ENCODE measurements around the gene PRX.

PRX gene

GRCh38 chr19:40398417-40399131 lies 14.6 kb downstream of the PRX start:
- no peaks in the 10 kb centered on the region for H3K9me3 ChIP-seq (ENCODE audit: control insufficient read depth in 2 of 2, low read length in 2 of 2)
- H3K4me1 ChIP-seq (ENCODE audit: control insufficient read depth in 2 of 2, insufficient read depth in 2 of 2, low read length in 2 of 2), result peaks cover 0 to 4% of the 10 kb centered on the region in 2 donors
- H3K27me3 ChIP-seq (ENCODE audit: control insufficient read depth in 2 of 2, insufficient read depth in 2 of 2, low read length in 2 of 2), result no peaks in the 10 kb centered on the region
- no peak overlapping the region for H3K27ac ChIP-seq (ENCODE audit: low read depth in 2 of 2, low read length in 2 of 2)
- no peak overlapping the region for H3K4me3 ChIP-seq (ENCODE audit: low read length in 2 of 2)
- H3K9ac ChIP-seq (ENCODE audit: low read depth in 1 of 2, low read length in 2 of 2), result no peak overlapping the region
- no peaks in the 10 kb centered on the region for H3K36me3 ChIP-seq (ENCODE audit: control insufficient read depth in 2 of 2, insufficient read depth in 2 of 2, low read length in 2 of 2)

GRCh38 chr19:40397568-40397906 lies 15.6 kb downstream of the PRX start:
- Histone ChIP-seq H3K27ac (ENCODE audit: low read depth in 2 of 2, low read length in 2 of 2) (no peak overlapping the region), H3K27me3 (ENCODE audit: control insufficient read depth in 2 of 2, insufficient read depth in 2 of 2, low read length in 2 of 2) (no peaks in the 10 kb centered on the region), H3K4me3 (ENCODE audit: low read length in 2 of 2) (no peak overlapping the region), H3K4me1 (ENCODE audit: control insufficient read depth in 2 of 2, insufficient read depth in 2 of 2, low read length in 2 of 2) (peaks cover 0 to 4% of the 10 kb centered on the region in 2 donors), H3K9me3 (ENCODE audit: control insufficient read depth in 2 of 2, low read length in 2 of 2) (no peaks in the 10 kb centered on the region), H3K9ac (ENCODE audit: low read depth in 1 of 2, low read length in 2 of 2) (no peak overlapping the region), H3K36me3 (ENCODE audit: control insufficient read depth in 2 of 2, insufficient read depth in 2 of 2, low read length in 2 of 2) (no peaks in the 10 kb centered on the region)

GRCh38 chr19:40396886-40397567 lies 16.2 kb downstream of the PRX start:
- Histone ChIP-seq H3K27ac (ENCODE audit: low read depth in 2 of 2, low read length in 2 of 2) (no peak overlapping the region), H3K9ac (ENCODE audit: low read depth in 1 of 2, low read length in 2 of 2) (no peak overlapping the region), H3K27me3 (ENCODE audit: control insufficient read depth in 2 of 2, insufficient read depth in 2 of 2, low read length in 2 of 2) (no peaks in the 10 kb centered on the region), H3K4me1 (ENCODE audit: control insufficient read depth in 2 of 2, insufficient read depth in 2 of 2, low read length in 2 of 2) (peaks cover 0 to 4% of the 10 kb centered on the region in 2 donors), H3K36me3 (ENCODE audit: control insufficient read depth in 2 of 2, insufficient read depth in 2 of 2, low read length in 2 of 2) (no peaks in the 10 kb centered on the region), H3K4me3 (ENCODE audit: low read length in 2 of 2) (no peak overlapping the region), H3K9me3 (ENCODE audit: control insufficient read depth in 2 of 2, low read length in 2 of 2) (no peaks in the 10 kb centered on the region)

- H3K4me3 ChIP-seq (ENCODE audit: low read length in 2 of 2), result no peak overlapping the region
- no peak overlapping the region for H3K27ac ChIP-seq (ENCODE audit: low read depth in 2 of 2, low read length in 2 of 2)
- H3K9ac ChIP-seq (ENCODE audit: low read depth in 1 of 2, low read length in 2 of 2), result no peak overlapping the region
- no peaks in the 10 kb centered on the region for H3K36me3 ChIP-seq (ENCODE audit: control insufficient read depth in 2 of 2, insufficient read depth in 2 of 2, low read length in 2 of 2)
- no peaks in the 10 kb centered on the region for H3K27me3 ChIP-seq (ENCODE audit: control insufficient read depth in 2 of 2, insufficient read depth in 2 of 2, low read length in 2 of 2)
- peaks cover 0 to 4% of the 10 kb centered on the region in 2 donors for H3K4me1 ChIP-seq (ENCODE audit: control insufficient read depth in 2 of 2, insufficient read depth in 2 of 2, low read length in 2 of 2)
- no peaks in the 10 kb centered on the region for H3K9me3 ChIP-seq (ENCODE audit: control insufficient read depth in 2 of 2, low read length in 2 of 2)
Observed at GRCh38 chr19:40395956-40396355, 17.2 kb downstream of the PRX start.

GRCh38 chr19:40394816-40395210 lies 18.4 kb downstream of the PRX start:
- no peak overlapping the region for H3K4me3 ChIP-seq (ENCODE audit: low read length in 2 of 2)
- no peak overlapping the region for H3K9ac ChIP-seq (ENCODE audit: low read depth in 1 of 2, low read length in 2 of 2)
- peaks cover 0 to 4% of the 10 kb centered on the region in 2 donors for H3K4me1 ChIP-seq (ENCODE audit: control insufficient read depth in 2 of 2, insufficient read depth in 2 of 2, low read length in 2 of 2)
- H3K9me3 ChIP-seq (ENCODE audit: control insufficient read depth in 2 of 2, low read length in 2 of 2), result no peaks in the 10 kb centered on the region
- no peak overlapping the region for H3K27ac ChIP-seq (ENCODE audit: low read depth in 2 of 2, low read length in 2 of 2)
- H3K36me3 ChIP-seq (ENCODE audit: control insufficient read depth in 2 of 2, insufficient read depth in 2 of 2, low read length in 2 of 2), result no peaks in the 10 kb centered on the region
- H3K27me3 ChIP-seq (ENCODE audit: control insufficient read depth in 2 of 2, insufficient read depth in 2 of 2, low read length in 2 of 2), result no peaks in the 10 kb centered on the region

GRCh38 chr19:40393894-40394815 lies 19.0 kb downstream of the PRX start:
- peaks cover 0 to 4% of the 10 kb centered on the region in 2 donors for H3K4me1 ChIP-seq (ENCODE audit: control insufficient read depth in 2 of 2, insufficient read depth in 2 of 2, low read length in 2 of 2)
- no peak overlapping the region for H3K4me3 ChIP-seq (ENCODE audit: low read length in 2 of 2)
- H3K9ac ChIP-seq (ENCODE audit: low read depth in 1 of 2, low read length in 2 of 2), result no peak overlapping the region
- no peaks in the 10 kb centered on the region for H3K9me3 ChIP-seq (ENCODE audit: control insufficient read depth in 2 of 2, low read length in 2 of 2)
- H3K27ac ChIP-seq (ENCODE audit: low read depth in 2 of 2, low read length in 2 of 2), result no peak overlapping the region
- H3K36me3 ChIP-seq (ENCODE audit: control insufficient read depth in 2 of 2, insufficient read depth in 2 of 2, low read length in 2 of 2), result no peaks in the 10 kb centered on the region
- no peaks in the 10 kb centered on the region for H3K27me3 ChIP-seq (ENCODE audit: control insufficient read depth in 2 of 2, insufficient read depth in 2 of 2, low read length in 2 of 2)

GRCh38 chr19:40392894-40393517 lies 20.2 kb downstream of the PRX start:
- no peak overlapping the region for H3K9ac ChIP-seq (ENCODE audit: low read depth in 1 of 2, low read length in 2 of 2)
- H3K4me1 ChIP-seq (ENCODE audit: control insufficient read depth in 2 of 2, insufficient read depth in 2 of 2, low read length in 2 of 2), result peaks cover 0 to 4% of the 10 kb centered on the region in 2 donors
- H3K27ac ChIP-seq (ENCODE audit: low read depth in 2 of 2, low read length in 2 of 2), result no peak overlapping the region
- H3K9me3 ChIP-seq (ENCODE audit: control insufficient read depth in 2 of 2, low read length in 2 of 2), result no peaks in the 10 kb centered on the region
- H3K4me3 ChIP-seq (ENCODE audit: low read length in 2 of 2), result no peak overlapping the region
- no peaks in the 10 kb centered on the region for H3K27me3 ChIP-seq (ENCODE audit: control insufficient read depth in 2 of 2, insufficient read depth in 2 of 2, low read length in 2 of 2)
- no peaks in the 10 kb centered on the region for H3K36me3 ChIP-seq (ENCODE audit: control insufficient read depth in 2 of 2, insufficient read depth in 2 of 2, low read length in 2 of 2)

- no peaks in the 10 kb centered on the region for H3K36me3 ChIP-seq (ENCODE audit: control insufficient read depth in 2 of 2, insufficient read depth in 2 of 2, low read length in 2 of 2)
- no peak overlapping the region for H3K9ac ChIP-seq (ENCODE audit: low read depth in 1 of 2, low read length in 2 of 2)
- peaks cover 0 to 4% of the 10 kb centered on the region in 2 donors for H3K4me1 ChIP-seq (ENCODE audit: control insufficient read depth in 2 of 2, insufficient read depth in 2 of 2, low read length in 2 of 2)
- no peak overlapping the region for H3K27ac ChIP-seq (ENCODE audit: low read depth in 2 of 2, low read length in 2 of 2)
- no peak overlapping the region for H3K4me3 ChIP-seq (ENCODE audit: low read length in 2 of 2)
- H3K27me3 ChIP-seq (ENCODE audit: control insufficient read depth in 2 of 2, insufficient read depth in 2 of 2, low read length in 2 of 2), result no peaks in the 10 kb centered on the region
- no peaks in the 10 kb centered on the region for H3K9me3 ChIP-seq (ENCODE audit: control insufficient read depth in 2 of 2, low read length in 2 of 2)
Observed at GRCh38 chr19:40392123-40392522, 21.1 kb downstream of the PRX start.

- no peak within 1 kb of the TSS for H3K27ac ChIP-seq (ENCODE audit: low read depth in 2 of 2, low read length in 2 of 2)
- no peak within 1 kb of the TSS for H3K9ac ChIP-seq (ENCODE audit: low read depth in 1 of 2, low read length in 2 of 2)
- no peak within 1 kb of the TSS for H3K4me3 ChIP-seq (ENCODE audit: low read length in 2 of 2)
- H3K36me3 ChIP-seq (ENCODE audit: control insufficient read depth in 2 of 2, insufficient read depth in 2 of 2, low read length in 2 of 2), result no peaks in the 10 kb centered on the region
- peaks cover 0 to 4% of the 10 kb centered on the region in 2 donors for H3K4me1 ChIP-seq (ENCODE audit: control insufficient read depth in 2 of 2, insufficient read depth in 2 of 2, low read length in 2 of 2)
- H3K27me3 ChIP-seq (ENCODE audit: control insufficient read depth in 2 of 2, insufficient read depth in 2 of 2, low read length in 2 of 2), result no peaks in the 10 kb centered on the region
- no peaks in the 10 kb centered on the region for H3K9me3 ChIP-seq (ENCODE audit: control insufficient read depth in 2 of 2, low read length in 2 of 2)
Observed at GRCh38 chr19:40390084-40390742, 23.0 kb downstream of the PRX start, which contains the start of gene HIPK4. HIPK4 (minus strand) TSS chr19:40390181; CDS start chr19:40389902, 279 bp downstream.

Data from mucosa of rectum (tissue), 2 donors.